ENCODE measurements around the gene NRN1L. TPM values are rescaled to one million over a fixed set of nuclear protein-coding genes. Genes with fewer than 3 reads are reported as not detected.
A peak's percentile ranks its signal among the peaks of the same experiment; 100 is the strongest.

NRN1L gene
- total RNA-seq, 1 donor from 2014 or later = 0.49 TPM

GRCh38 chr16:67846320-67847063, 38.2 kb upstream of the NRN1L start, which contains the start of gene NUTF2:
Gene NUTF2 (plus strand): TSS chr16:67846933. CDS start chr16:67865131, 18,198 bp downstream.
- Histone ChIP-seq H3K4me1 (peaks cover 71% of the 10 kb centered on the region), H3K27me3 (ENCODE audit: low read depth) (no peaks in the 10 kb centered on the region), H3K4me3 (peak within 1 kb of the TSS; percentile 82), H3K9me3 (replicated peaks) (no peaks in the 10 kb centered on the region), H3K27ac (replicated peaks) (peak within 1 kb of the TSS; percentile 99), H3K36me3 (peaks cover 4% of the 10 kb centered on the region)
- no peak for TF ChIP-seq CTCF (IDR thresholded peaks at IDR 0.05; ENCODE audit: borderline replicate concordance)
- peak; percentile 97 for DNase-seq
- intact Hi-C loops (cut with micrococcal nuclease) = no loop called here

GRCh38 chr16:67847064-67847861, 37.4 kb upstream of the NRN1L start, which contains the start of gene CENPT:
Gene CENPT (minus strand): TSS chr16:67847693. CDS start chr16:67833859, 13,834 bp downstream.
- peak; percentile 68 for DNase-seq
- intact Hi-C loops (cut with micrococcal nuclease) = no loop called here
- Histone ChIP-seq H3K4me1 (peaks cover 69% of the 10 kb centered on the region), H3K27ac (replicated peaks) (peak within 1 kb of the TSS; percentile 99), H3K27me3 (ENCODE audit: low read depth) (no peaks in the 10 kb centered on the region), H3K4me3 (peak within 1 kb of the TSS; percentile 82), H3K9me3 (replicated peaks) (no peaks in the 10 kb centered on the region), H3K36me3 (peaks cover 4% of the 10 kb centered on the region)
- no peak for TF ChIP-seq CTCF (IDR thresholded peaks at IDR 0.05; ENCODE audit: borderline replicate concordance)

- DNase-seq = no peak
- Histone ChIP-seq H3K36me3 (peaks cover 4% of the 10 kb centered on the region), H3K27me3 (ENCODE audit: low read depth) (no peaks in the 10 kb centered on the region), H3K27ac (replicated peaks) (peak overlapping the region; percentile 99), H3K9me3 (replicated peaks) (no peaks in the 10 kb centered on the region), H3K4me3 (peak overlapping the region; percentile 82), H3K4me1 (peaks cover 62% of the 10 kb centered on the region)
- intact Hi-C loops (cut with micrococcal nuclease) = no loop called here
- no peak for TF ChIP-seq CTCF (IDR thresholded peaks at IDR 0.05; ENCODE audit: borderline replicate concordance)
These were observed 36.6 kb upstream of the NRN1L start for GRCh38 chr16:67848118-67848517.

GRCh38 chr16:67853670-67854069, 31.0 kb upstream of the NRN1L start:
- DNase-seq = no peak
- H3K4me3 ChIP-seq = no peak overlapping the region
- H3K9me3 ChIP-seq (replicated peaks) = no peaks in the 10 kb centered on the region
- TF ChIP-seq CTCF (IDR thresholded peaks at IDR 0.05; ENCODE audit: borderline replicate concordance) = no peak
- peaks cover 55% of the 10 kb centered on the region for H3K4me1 ChIP-seq
- intact Hi-C loops (cut with micrococcal nuclease) = no loop called here
- no peak overlapping the region for H3K27ac ChIP-seq (replicated peaks)
- no peaks in the 10 kb centered on the region for H3K36me3 ChIP-seq
- no peaks in the 10 kb centered on the region for H3K27me3 ChIP-seq (ENCODE audit: low read depth)

GRCh38 chr16:67855789-67856188, 28.9 kb upstream of the NRN1L start:
- no peak for TF ChIP-seq CTCF (IDR thresholded peaks at IDR 0.05; ENCODE audit: borderline replicate concordance)
- peaks cover 8% of the 10 kb centered on the region for H3K36me3 ChIP-seq
- no peaks in the 10 kb centered on the region for H3K9me3 ChIP-seq (replicated peaks)
- H3K27ac ChIP-seq (replicated peaks) = peak overlapping the region; percentile 93
- intact Hi-C loops (cut with micrococcal nuclease) = no loop called here
- H3K27me3 ChIP-seq (ENCODE audit: low read depth) = no peaks in the 10 kb centered on the region
- H3K4me1 ChIP-seq = peaks cover 67% of the 10 kb centered on the region
- no peak for DNase-seq
- no peak overlapping the region for H3K4me3 ChIP-seq

Data from left ventricle myocardium inferior (tissue), 1 donor.